GM21526 (cell line): ENCODE measurements around the gene SNX6.
"Not testable (repeated sequence)": the region's sequence is repeated elsewhere in the genome, so short reads cannot be mapped to it uniquely, and the experiment has no call there.

ENCODE experiments used
- ATAC-seq: cut with Tn5 transposase; IDR thresholded peaks from one replicate; pipeline ENCODE4 v1.9.1; 2021; ENCODE audit warnings: moderate library complexity; ENCODE audit not compliant: unreplicated experiment, low FRiP score

SNX6 gene

GRCh38 chr14:34571771-34572170, 58.2 kb downstream of the SNX6 start:
- ATAC-seq: no peak

GRCh38 chr14:34569750-34570149, 60.2 kb downstream of the SNX6 start:
- ATAC-seq: no peak

- no peak for ATAC-seq
Observed at GRCh38 chr14:34568803-34569202, 61.1 kb downstream of the SNX6 start.

- no peak for ATAC-seq
Observed at GRCh38 chr14:34562776-34563150, 67.2 kb downstream of the SNX6 start.

GRCh38 chr14:34562037-34562775, 67.7 kb downstream of the SNX6 start:
- not testable (repeated sequence) for ATAC-seq

- peak; percentile 43 for ATAC-seq
Observed at GRCh38 chr14:34556498-34556829, 73.5 kb downstream of the SNX6 start.

GRCh38 chr14:34555583-34556497, 74.1 kb downstream of the SNX6 start:
- peak; percentile 80 for ATAC-seq

- no peak for ATAC-seq
Observed at GRCh38 chr14:34554540-34555250, 75.3 kb downstream of the SNX6 start.

GRCh38 chr14:34549276-34549966, 80.5 kb downstream of the SNX6 start:
- ATAC-seq: not testable (repeated sequence)

GRCh38 chr14:34548472-34548981, 81.4 kb downstream of the SNX6 start:
- ATAC-seq: no peak

GRCh38 chr14:34547136-34547520, 82.8 kb downstream of the SNX6 start:
- peak; percentile 31 for ATAC-seq

GRCh38 chr14:34546272-34547135, 83.4 kb downstream of the SNX6 start:
- ATAC-seq: peak; percentile 75

- ATAC-seq: not testable (repeated sequence)
Observed at GRCh38 chr14:34540181-34541059, 89.5 kb downstream of the SNX6 start.

GRCh38 chr14:34539407-34540180, 90.4 kb downstream of the SNX6 start, which contains the start of gene EAPP:
Gene EAPP (minus strand): TSS chr14:34539701. CDS start chr14:34539628, 73 bp downstream.
- ATAC-seq: peak; percentile 94

GRCh38 chr14:34538871-34539406, 91.0 kb downstream of the SNX6 start:
- peak; percentile 1 for ATAC-seq

GRCh38 chr14:34538096-34538495, 91.9 kb downstream of the SNX6 start:
- ATAC-seq: not testable (repeated sequence)

GRCh38 chr14:34537677-34538009, 92.3 kb downstream of the SNX6 start:
- ATAC-seq: no peak
